ENCODE data around the gene TRPC4AP. TPM values are rescaled to one million over a fixed set of nuclear protein-coding genes. Genes with fewer than 3 reads are reported as not detected.

Gene TRPC4AP
- total RNA-seq, 6 donors from 2014 or later = 64.3 to 118 (median 80.5) TPM

DNA sequence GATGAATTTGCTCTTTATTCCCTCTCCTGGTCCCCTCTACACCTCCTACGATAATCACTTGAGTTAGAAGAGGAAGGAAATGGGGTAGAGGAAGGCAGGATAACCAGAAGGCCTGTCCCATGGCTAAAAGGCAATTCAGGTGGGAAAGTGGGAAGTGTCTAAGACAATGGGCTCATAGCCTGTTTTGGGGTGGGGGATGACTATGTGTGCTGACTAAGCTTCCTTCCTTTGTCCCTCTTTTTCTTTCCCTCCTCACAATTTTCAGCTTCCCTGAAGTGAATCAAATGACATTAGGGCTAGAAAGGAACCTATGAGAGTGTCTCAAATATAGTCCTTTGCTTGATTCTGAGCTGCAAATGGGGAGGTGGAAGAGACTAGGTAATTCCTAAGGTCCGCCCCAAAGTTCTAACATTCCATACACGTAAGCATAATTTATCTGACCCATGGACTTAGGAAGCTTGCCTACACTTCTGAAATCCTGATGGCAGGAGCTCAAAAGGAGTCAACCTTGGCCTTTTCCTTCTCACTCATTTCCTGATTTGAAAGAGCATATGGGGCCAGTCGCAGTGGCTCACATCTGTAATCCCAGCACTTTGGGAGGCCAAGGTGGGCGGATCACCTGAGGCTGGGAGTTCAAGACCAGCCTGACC, 30.3 kb upstream of the TRPC4AP start:
- WGBS, 2 donors = 87 to 93% methylated on average over 4 to 5 of the region's 5 CpGs
- TF ChIP-seq EP300 (IDR thresholded peaks at IDR 0.05) = no peak
- TF ChIP-seq POLR2AphosphoS5 (IDR thresholded peaks at IDR 0.05) = no peak
- TF ChIP-seq, protein P1, sequence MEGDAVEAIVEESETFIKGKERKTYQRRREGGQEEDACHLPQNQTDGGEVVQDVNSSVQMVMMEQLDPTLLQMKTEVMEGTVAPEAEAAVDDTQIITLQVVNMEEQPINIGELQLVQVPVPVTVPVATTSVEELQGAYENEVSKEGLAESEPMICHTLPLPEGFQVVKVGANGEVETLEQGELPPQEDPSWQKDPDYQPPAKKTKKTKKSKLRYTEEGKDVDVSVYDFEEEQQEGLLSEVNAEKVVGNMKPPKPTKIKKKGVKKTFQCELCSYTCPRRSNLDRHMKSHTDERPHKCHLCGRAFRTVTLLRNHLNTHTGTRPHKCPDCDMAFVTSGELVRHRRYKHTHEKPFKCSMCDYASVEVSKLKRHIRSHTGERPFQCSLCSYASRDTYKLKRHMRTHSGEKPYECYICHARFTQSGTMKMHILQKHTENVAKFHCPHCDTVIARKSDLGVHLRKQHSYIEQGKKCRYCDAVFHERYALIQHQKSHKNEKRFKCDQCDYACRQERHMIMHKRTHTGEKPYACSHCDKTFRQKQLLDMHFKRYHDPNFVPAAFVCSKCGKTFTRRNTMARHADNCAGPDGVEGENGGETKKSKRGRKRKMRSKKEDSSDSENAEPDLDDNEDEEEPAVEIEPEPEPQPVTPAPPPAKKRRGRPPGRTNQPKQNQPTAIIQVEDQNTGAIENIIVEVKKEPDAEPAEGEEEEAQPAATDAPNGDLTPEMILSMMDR (IDR thresholded peaks at IDR 0.05) = no peak
- no peak for TF ChIP-seq POLR2A (IDR thresholded peaks at IDR 0.05)
- H3K27me3 ChIP-seq = no peaks in the 10 kb centered on the region
- DNase-seq = no peak
- H3K4me3 ChIP-seq = no peak overlapping the region
- ATAC-seq (ENCODE audit: low FRiP score in 2 of 2) = no peak
- H3K36me3 ChIP-seq = peaks cover 47 to 100% (median 80%) of the 10 kb centered on the region in 4 donors
- no peaks in the 10 kb centered on the region for H3K4me1 ChIP-seq
- H3K27ac ChIP-seq = no peak overlapping the region
- H3K9me3 ChIP-seq = no peaks in the 10 kb centered on the region

DNA sequence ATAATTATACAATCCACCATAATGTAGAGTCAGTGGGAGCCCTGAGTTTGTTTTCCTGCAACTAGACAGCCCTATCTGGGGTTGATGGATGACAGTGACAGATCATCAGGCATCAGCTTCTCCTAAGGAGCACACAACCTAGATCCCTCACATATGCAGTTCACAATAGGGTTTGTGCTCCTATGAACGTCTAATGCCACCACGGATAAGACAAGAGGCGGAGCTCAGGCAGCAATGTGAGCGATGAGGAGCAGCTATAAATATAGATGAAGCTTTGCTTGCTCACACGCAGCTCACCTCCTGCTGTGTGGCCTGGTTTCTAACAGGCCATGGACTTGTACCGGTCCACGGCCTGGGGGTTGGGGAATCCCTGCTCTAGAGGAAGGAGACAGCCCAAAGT, 28.6 kb upstream of the TRPC4AP start:
- H3K27ac ChIP-seq = peak overlapping the region in 1 of 4 donors; percentile 11
- ATAC-seq (ENCODE audit: low FRiP score in 2 of 2) = no peak
- H3K36me3 ChIP-seq = peaks cover 43 to 100% (median 74%) of the 10 kb centered on the region in 4 donors

DNA sequence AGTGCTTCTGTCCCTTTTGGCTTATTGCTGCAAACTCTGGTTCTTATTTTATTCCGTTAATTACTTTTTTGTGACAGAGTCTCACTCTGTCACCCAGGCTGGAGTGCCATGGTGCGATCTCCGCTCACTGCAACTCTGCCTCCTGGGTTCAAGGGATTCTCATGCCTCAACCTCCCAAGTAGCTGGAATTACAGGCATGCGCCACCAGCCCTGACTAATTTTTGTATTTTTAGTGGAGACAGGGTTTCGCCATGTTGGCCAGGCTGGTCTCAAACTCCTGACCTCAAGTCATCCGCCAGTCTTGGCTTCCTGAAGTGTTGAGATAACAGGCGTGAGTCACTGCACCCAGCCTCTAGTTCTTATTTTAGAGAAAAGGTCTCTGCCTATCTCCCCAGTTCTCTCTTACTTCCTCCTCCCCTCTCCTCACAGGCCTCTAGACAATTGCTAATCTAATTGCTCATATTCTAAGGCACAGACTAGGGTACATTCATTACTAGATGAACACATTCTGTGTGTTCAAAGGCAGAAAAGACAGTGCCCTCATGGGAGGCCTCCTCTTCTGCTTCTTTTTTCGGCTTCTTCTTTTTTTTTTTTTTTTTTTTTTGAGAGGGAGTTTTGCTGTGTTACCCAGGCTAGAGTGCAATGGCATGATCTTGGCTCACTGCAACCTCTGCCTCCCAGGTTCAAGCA, 27.6 kb upstream of the TRPC4AP start:
- TF ChIP-seq POLR2A (IDR thresholded peaks at IDR 0.05) = no peak
- DNase-seq = peak in 1 of 2 donors; percentile 40

More for the DNA sequence above, 28.6 kb upstream of the TRPC4AP start:
- TF ChIP-seq, protein P1 (IDR thresholded peaks at IDR 0.05) = no peak
- TF ChIP-seq EP300 (IDR thresholded peaks at IDR 0.05) (no peak), POLR2AphosphoS5 (IDR thresholded peaks at IDR 0.05) (no peak), POLR2A (IDR thresholded peaks at IDR 0.05) (no peak)
- Histone ChIP-seq H3K4me3 (no peak overlapping the region), H3K27me3 (no peaks in the 10 kb centered on the region), H3K4me1 (no peaks in the 10 kb centered on the region), H3K9me3 (no peaks in the 10 kb centered on the region)
- 90 to 94% methylated on average over 3 to 7 of the region's 7 CpGs for WGBS, 2 donors
- DNase-seq = no peak

GRCh38 chr20:35117629-35118028, 25.0 kb upstream of the TRPC4AP start:
- no peak for DNase-seq
- whole genome bisulfite sequencing, 2 donors = 84 to 100% methylated on average over 1 of the region's 1 CpG
- no peaks in the 10 kb centered on the region for H3K9me3 ChIP-seq
- H3K27ac ChIP-seq = no peak overlapping the region
- TF ChIP-seq POLR2AphosphoS5 (IDR thresholded peaks at IDR 0.05) = no peak
- TF ChIP-seq EP300 (IDR thresholded peaks at IDR 0.05) = no peak
- TF ChIP-seq POLR2A (IDR thresholded peaks at IDR 0.05) = no peak
- TF ChIP-seq, protein P1 (IDR thresholded peaks at IDR 0.05) = no peak
- H3K36me3 ChIP-seq = peaks cover 41 to 95% (median 60%) of the 10 kb centered on the region in 4 donors
- no peak for ATAC-seq (ENCODE audit: low FRiP score in 2 of 2)
- no peak overlapping the region for H3K4me3 ChIP-seq
- H3K27me3 ChIP-seq = no peaks in the 10 kb centered on the region
- H3K4me1 ChIP-seq = no peaks in the 10 kb centered on the region

More for the DNA sequence above, 27.6 kb upstream of the TRPC4AP start:
- H3K4me1 ChIP-seq = no peaks in the 10 kb centered on the region
- peaks cover 52 to 99% (median 74%) of the 10 kb centered on the region in 4 donors for H3K36me3 ChIP-seq
- 75 to 80% methylated on average over 8 of the region's 8 CpGs for WGBS, 2 donors
- H3K4me3 ChIP-seq = no peak overlapping the region
- peak overlapping the region in 2 of 4 donors; percentile 18 to 35 for H3K27ac ChIP-seq
- no peaks in the 10 kb centered on the region for H3K9me3 ChIP-seq
- H3K27me3 ChIP-seq = no peaks in the 10 kb centered on the region
- ATAC-seq (ENCODE audit: low FRiP score in 2 of 2) = peak; percentile 64 to 81

DNA sequence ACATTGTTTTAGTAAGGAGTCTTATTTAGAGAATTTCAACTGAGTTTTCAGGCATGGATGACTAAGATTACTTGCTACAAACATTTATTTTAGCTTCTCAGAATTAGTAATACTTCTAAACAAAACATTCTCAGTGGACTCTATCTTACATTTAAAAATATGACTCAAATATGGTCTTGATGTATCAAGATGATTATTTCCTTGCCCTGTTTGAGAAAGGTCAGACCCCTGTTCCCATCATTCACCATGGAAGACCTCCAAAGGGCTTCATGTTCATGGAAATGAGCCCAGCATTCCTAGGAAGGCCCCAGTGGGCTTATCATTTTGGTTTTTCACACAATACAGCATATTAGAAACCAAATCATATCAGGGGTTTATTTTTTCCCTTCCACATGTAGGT, 24.6 kb upstream of the TRPC4AP start:
- DNase-seq (no peak), ATAC-seq (ENCODE audit: low FRiP score in 2 of 2) (peak in 1 of 2 donors; percentile 30)
- no peaks in the 10 kb centered on the region for H3K27me3 ChIP-seq
- no peak overlapping the region for H3K27ac ChIP-seq
- H3K4me3 ChIP-seq = no peak overlapping the region
- H3K36me3 ChIP-seq = peaks cover 41 to 90% (median 57%) of the 10 kb centered on the region in 4 donors
- no peaks in the 10 kb centered on the region for H3K9me3 ChIP-seq
- TF ChIP-seq EP300 (IDR thresholded peaks at IDR 0.05) = no peak
- no peaks in the 10 kb centered on the region for H3K4me1 ChIP-seq

Measured in upper lobe of left lung (tissue), 6 donors.